ENCODE data around the gene HSH2D.

Gene HSH2D

GRCh38 chr19:16154557-16154956 is 11.1 kb downstream of the HSH2D start:
- TF ChIP-seq TAF1 (IDR thresholded peaks at IDR 0.05; ENCODE audit: borderline replicate concordance, insufficient read depth, low read length) = no peak
- no peak for TF ChIP-seq SIN3A (IDR thresholded peaks at IDR 0.05; ENCODE audit: borderline replicate concordance, insufficient read depth, low read length)
- TF ChIP-seq, protein P1, sequence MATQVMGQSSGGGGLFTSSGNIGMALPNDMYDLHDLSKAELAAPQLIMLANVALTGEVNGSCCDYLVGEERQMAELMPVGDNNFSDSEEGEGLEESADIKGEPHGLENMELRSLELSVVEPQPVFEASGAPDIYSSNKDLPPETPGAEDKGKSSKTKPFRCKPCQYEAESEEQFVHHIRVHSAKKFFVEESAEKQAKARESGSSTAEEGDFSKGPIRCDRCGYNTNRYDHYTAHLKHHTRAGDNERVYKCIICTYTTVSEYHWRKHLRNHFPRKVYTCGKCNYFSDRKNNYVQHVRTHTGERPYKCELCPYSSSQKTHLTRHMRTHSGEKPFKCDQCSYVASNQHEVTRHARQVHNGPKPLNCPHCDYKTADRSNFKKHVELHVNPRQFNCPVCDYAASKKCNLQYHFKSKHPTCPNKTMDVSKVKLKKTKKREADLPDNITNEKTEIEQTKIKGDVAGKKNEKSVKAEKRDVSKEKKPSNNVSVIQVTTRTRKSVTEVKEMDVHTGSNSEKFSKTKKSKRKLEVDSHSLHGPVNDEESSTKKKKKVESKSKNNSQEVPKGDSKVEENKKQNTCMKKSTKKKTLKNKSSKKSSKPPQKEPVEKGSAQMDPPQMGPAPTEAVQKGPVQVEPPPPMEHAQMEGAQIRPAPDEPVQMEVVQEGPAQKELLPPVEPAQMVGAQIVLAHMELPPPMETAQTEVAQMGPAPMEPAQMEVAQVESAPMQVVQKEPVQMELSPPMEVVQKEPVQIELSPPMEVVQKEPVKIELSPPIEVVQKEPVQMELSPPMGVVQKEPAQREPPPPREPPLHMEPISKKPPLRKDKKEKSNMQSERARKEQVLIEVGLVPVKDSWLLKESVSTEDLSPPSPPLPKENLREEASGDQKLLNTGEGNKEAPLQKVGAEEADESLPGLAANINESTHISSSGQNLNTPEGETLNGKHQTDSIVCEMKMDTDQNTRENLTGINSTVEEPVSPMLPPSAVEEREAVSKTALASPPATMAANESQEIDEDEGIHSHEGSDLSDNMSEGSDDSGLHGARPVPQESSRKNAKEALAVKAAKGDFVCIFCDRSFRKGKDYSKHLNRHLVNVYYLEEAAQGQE (IDR thresholded peaks at IDR 0.05; ENCODE audit: insufficient read depth in 1 of 2, low read depth in 2 of 2, low read length in 2 of 2) = no peak
- no peak for TF ChIP-seq FOXP2 (optimal IDR thresholded peaks at IDR 0.05; ENCODE audit: borderline replicate concordance, extremely low read depth, extremely low read length, insufficient read depth)
- TF ChIP-seq POLR2AphosphoS5 (IDR thresholded peaks at IDR 0.05; ENCODE audit: low read depth, low read length) = no peak

DNA sequence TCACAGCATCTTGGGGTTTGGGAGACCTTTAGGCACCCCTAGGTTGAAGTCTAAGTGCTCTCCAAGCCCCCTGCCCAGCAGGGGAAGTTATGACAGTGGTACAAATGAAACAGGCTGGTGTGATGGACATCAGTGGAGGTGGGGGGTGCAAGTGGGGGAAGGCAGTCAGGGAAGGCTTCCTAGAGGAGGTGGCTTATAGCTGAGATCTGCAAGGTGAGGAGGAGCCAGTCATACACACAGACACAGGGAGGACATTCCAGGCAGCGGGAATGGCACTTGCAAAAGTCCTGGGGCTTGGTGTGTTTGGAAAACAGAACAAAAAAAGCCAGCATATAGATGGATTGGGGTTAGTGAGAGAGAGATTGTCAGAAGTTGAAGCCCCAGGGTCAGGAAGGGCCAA is 11.6 kb downstream of the HSH2D start:
- no peak for TF ChIP-seq FOXP2 (optimal IDR thresholded peaks at IDR 0.05; ENCODE audit: borderline replicate concordance, extremely low read depth, extremely low read length, insufficient read depth)

GRCh38 chr19:16156904-16157303 is 13.4 kb downstream of the HSH2D start:
- no peak for TF ChIP-seq TAF1 (IDR thresholded peaks at IDR 0.05; ENCODE audit: borderline replicate concordance, insufficient read depth, low read length)

DNA sequence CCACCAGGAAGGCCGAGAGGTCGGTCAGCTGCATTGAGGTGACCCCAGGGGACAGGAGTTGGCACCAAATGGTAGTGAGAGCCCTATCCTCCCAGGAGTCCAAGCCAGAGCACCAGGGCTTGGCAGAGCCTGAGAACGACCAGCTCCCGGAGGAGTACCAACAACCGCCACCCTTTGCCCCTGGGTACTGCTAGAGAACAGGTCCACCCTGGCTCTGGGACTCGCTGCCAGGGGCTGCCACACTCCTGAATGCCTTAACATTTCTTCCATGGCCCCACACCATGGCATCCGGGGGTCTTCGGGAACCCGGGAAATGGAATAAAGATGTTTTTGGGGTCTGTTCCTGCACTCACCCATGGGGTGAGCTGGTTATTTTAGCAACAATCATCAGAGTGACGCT is 14.1 kb downstream of the HSH2D start:
- no peak for TF ChIP-seq SIN3A (IDR thresholded peaks at IDR 0.05; ENCODE audit: borderline replicate concordance, insufficient read depth, low read length)
- no peak for TF ChIP-seq FOXP2 (optimal IDR thresholded peaks at IDR 0.05; ENCODE audit: borderline replicate concordance, extremely low read depth, extremely low read length, insufficient read depth)
- TF ChIP-seq TAF1 (IDR thresholded peaks at IDR 0.05; ENCODE audit: borderline replicate concordance, insufficient read depth, low read length) = no peak
- TF ChIP-seq, protein P1 (IDR thresholded peaks at IDR 0.05; ENCODE audit: insufficient read depth in 1 of 2, low read depth in 2 of 2, low read length in 2 of 2) = no peak
- no peak for TF ChIP-seq POLR2AphosphoS5 (IDR thresholded peaks at IDR 0.05; ENCODE audit: low read depth, low read length)

DNA sequence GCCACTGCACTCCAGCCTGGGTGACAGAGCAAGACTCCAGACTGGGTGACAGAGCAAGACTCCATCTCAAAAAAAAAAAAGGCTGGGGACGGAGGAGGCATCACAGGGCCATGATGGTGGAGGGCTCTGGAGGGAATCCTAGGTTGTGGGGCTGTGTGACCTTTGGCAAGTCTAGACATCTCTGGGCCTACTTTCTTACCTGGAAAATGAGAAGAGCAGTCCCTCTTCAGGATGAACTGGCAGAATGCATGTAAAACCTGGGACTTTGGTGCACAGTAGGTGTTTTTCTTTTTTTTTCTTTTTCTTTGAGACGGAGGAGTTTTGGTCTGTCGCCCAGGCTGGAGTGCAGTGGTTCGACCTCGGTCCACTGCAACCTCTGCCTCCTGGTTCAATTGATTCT is 16.2 kb downstream of the HSH2D start:
- TF ChIP-seq, protein P1 (IDR thresholded peaks at IDR 0.05; ENCODE audit: insufficient read depth in 1 of 2, low read depth in 2 of 2, low read length in 2 of 2) = no peak
- no peak for TF ChIP-seq POLR2AphosphoS5 (IDR thresholded peaks at IDR 0.05; ENCODE audit: low read depth, low read length)
- TF ChIP-seq FOXP2 (optimal IDR thresholded peaks at IDR 0.05; ENCODE audit: borderline replicate concordance, extremely low read depth, extremely low read length, insufficient read depth) = no peak
- no peak for TF ChIP-seq TAF1 (IDR thresholded peaks at IDR 0.05; ENCODE audit: borderline replicate concordance, insufficient read depth, low read length)
- TF ChIP-seq SIN3A (IDR thresholded peaks at IDR 0.05; ENCODE audit: borderline replicate concordance, insufficient read depth, low read length) = no peak

DNA sequence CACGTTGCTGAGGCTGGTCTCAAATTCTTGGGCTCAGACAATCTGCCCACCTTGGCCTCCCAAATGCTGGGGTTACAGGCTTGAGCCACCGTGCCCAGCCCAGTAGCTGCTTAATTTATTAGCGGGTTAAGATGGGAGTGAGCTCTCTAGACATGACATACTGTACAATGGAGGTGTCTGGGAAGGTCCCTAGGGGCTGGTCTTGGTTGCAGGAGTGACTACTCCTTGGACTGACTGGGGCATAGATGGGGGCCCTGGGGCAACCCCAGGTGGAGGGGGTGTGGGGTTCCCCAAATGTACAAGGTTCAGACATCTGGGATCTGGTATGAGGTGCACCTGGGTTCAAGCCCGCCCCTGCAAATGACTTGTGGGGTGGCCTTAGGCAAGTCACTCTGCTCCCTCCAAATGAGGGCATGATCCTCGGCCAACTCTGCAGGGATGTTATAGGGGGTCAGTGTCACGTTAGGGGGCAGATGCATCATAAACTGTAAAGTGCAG is 17.0 kb downstream of the HSH2D start:
- no peak for TF ChIP-seq SIN3A (IDR thresholded peaks at IDR 0.05; ENCODE audit: borderline replicate concordance, insufficient read depth, low read length)

GRCh38 chr19:16160943-16161560 is 17.6 kb downstream of the HSH2D start:
- TF ChIP-seq TAF1 (IDR thresholded peaks at IDR 0.05; ENCODE audit: borderline replicate concordance, insufficient read depth, low read length) = no peak
- no peak for TF ChIP-seq FOXP2 (optimal IDR thresholded peaks at IDR 0.05; ENCODE audit: borderline replicate concordance, extremely low read depth, extremely low read length, insufficient read depth)
- TF ChIP-seq SIN3A (IDR thresholded peaks at IDR 0.05; ENCODE audit: borderline replicate concordance, insufficient read depth, low read length) = no peak
- TF ChIP-seq POLR2AphosphoS5 (IDR thresholded peaks at IDR 0.05; ENCODE audit: low read depth, low read length) = no peak
- TF ChIP-seq, protein P1 (IDR thresholded peaks at IDR 0.05; ENCODE audit: insufficient read depth in 1 of 2, low read depth in 2 of 2, low read length in 2 of 2) = no peak
